ENCODE data around the gene SORCS2. TPM values are rescaled to one million over a fixed set of nuclear protein-coding genes. Genes with fewer than 3 reads are reported as not detected.

SORCS2 gene
- polyA plus RNA-seq, 1 of the 3 experiments (the other 2 are of a cell fraction) = 1.6 TPM

DNA sequence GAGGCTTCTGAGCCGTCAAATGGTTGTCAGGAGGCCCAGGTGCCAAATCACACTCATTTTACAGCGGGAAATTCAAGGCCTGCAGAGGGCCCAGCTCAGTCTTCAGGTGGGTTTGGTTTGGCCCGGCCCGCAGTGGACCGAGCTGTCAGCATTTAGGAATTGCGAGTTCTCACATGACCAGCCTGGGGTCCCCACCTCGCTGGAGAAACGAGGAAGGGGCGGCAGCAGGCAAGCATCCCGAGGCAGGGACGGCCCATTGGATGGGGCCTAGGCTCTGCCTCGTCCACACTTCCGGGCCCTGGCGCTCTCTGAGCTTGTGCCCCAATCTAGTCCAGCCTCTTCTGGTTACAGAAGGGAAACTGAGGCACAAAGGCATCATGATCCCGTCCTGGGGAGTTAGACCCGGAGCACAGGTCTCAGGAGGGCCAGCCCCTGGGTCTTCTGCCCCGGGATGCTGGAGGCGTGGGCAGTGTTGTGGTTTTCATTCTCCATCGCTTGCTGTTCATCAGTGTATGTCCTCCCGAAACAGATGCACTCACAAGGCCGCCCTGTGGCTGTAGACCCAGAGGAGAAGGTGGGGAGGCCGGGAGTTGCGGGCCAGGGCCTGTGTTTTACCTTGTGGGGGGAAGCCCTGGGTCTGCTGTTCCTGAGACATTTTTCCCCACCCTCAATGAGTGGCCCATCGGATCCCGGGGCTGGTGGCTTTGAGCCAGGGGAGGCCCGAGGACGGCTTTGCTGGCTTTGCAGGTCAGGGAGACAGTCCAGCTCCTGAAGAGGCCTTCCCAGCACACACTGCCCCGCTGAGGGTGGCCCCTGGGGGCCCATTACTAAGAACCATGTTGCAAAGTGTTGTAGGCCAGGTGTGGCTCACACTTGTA, 233.5 kb downstream of the SORCS2 start:
- TF ChIP-seq, protein P1, sequence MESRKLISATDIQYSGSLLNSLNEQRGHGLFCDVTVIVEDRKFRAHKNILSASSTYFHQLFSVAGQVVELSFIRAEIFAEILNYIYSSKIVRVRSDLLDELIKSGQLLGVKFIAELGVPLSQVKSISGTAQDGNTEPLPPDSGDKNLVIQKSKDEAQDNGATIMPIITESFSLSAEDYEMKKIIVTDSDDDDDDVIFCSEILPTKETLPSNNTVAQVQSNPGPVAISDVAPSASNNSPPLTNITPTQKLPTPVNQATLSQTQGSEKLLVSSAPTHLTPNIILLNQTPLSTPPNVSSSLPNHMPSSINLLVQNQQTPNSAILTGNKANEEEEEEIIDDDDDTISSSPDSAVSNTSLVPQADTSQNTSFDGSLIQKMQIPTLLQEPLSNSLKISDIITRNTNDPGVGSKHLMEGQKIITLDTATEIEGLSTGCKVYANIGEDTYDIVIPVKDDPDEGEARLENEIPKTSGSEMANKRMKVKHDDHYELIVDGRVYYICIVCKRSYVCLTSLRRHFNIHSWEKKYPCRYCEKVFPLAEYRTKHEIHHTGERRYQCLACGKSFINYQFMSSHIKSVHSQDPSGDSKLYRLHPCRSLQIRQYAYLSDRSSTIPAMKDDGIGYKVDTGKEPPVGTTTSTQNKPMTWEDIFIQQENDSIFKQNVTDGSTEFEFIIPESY (IDR thresholded peaks at IDR 0.05; ENCODE audit: borderline replicate concordance, low read depth) = no peak
- TF ChIP-seq YY1 (IDR thresholded peaks at IDR 0.05; ENCODE audit: low read depth) (no peak), ELF1 (IDR thresholded peaks at IDR 0.05) (no peak), GATA2 (CRISPR knock-in tag; IDR thresholded peaks at IDR 0.05) (no peak), NRF1 (IDR thresholded peaks at IDR 0.05; ENCODE audit: low read depth, low read length) (no peak), RCOR1 (IDR thresholded peaks at IDR 0.05; ENCODE audit: low read length) (no peak), MEF2A (IDR thresholded peaks at IDR 0.05; ENCODE audit: borderline replicate concordance, low read depth) (no peak), EP300 (IDR thresholded peaks at IDR 0.05; ENCODE audit: borderline replicate concordance in 1 of 2, low read depth in 1 of 2, low read length in 1 of 2) (no peak), SMC3 (IDR thresholded peaks at IDR 0.05; ENCODE audit: low read depth, low read length) (no peak), POLR2AphosphoS5 (IDR thresholded peaks at IDR 0.05; ENCODE audit: low read depth, low read length) (no peak), JUND (IDR thresholded peaks at IDR 0.05) (no peak), FOSL2 (IDR thresholded peaks at IDR 0.05; ENCODE audit: borderline replicate concordance, low read depth) (no peak), RAD21 (IDR thresholded peaks at IDR 0.05; ENCODE audit: low read length) (no peak)
- TF ChIP-seq, protein P2, sequence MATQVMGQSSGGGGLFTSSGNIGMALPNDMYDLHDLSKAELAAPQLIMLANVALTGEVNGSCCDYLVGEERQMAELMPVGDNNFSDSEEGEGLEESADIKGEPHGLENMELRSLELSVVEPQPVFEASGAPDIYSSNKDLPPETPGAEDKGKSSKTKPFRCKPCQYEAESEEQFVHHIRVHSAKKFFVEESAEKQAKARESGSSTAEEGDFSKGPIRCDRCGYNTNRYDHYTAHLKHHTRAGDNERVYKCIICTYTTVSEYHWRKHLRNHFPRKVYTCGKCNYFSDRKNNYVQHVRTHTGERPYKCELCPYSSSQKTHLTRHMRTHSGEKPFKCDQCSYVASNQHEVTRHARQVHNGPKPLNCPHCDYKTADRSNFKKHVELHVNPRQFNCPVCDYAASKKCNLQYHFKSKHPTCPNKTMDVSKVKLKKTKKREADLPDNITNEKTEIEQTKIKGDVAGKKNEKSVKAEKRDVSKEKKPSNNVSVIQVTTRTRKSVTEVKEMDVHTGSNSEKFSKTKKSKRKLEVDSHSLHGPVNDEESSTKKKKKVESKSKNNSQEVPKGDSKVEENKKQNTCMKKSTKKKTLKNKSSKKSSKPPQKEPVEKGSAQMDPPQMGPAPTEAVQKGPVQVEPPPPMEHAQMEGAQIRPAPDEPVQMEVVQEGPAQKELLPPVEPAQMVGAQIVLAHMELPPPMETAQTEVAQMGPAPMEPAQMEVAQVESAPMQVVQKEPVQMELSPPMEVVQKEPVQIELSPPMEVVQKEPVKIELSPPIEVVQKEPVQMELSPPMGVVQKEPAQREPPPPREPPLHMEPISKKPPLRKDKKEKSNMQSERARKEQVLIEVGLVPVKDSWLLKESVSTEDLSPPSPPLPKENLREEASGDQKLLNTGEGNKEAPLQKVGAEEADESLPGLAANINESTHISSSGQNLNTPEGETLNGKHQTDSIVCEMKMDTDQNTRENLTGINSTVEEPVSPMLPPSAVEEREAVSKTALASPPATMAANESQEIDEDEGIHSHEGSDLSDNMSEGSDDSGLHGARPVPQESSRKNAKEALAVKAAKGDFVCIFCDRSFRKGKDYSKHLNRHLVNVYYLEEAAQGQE (IDR thresholded peaks at IDR 0.05; ENCODE audit: low read depth, low read length) = no peak
- TF ChIP-seq, protein P3, sequence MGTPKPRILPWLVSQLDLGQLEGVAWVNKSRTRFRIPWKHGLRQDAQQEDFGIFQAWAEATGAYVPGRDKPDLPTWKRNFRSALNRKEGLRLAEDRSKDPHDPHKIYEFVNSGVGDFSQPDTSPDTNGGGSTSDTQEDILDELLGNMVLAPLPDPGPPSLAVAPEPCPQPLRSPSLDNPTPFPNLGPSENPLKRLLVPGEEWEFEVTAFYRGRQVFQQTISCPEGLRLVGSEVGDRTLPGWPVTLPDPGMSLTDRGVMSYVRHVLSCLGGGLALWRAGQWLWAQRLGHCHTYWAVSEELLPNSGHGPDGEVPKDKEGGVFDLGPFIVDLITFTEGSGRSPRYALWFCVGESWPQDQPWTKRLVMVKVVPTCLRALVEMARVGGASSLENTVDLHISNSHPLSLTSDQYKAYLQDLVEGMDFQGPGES (IDR thresholded peaks at IDR 0.05; ENCODE audit: low read depth, low read length) = no peak
- no peaks in the 10 kb centered on the region for H3K79me2 ChIP-seq (ENCODE audit: insufficient read depth)

More for the DNA sequence above, 233.5 kb downstream of the SORCS2 start:
- WGBS (ENCODE audit: low lambda C conversion rate) = 78% methylated on average over 19 of the region's 28 CpGs
- ChIA-PET CTCF (no interaction called here), POLR2A (no interaction called here)
- H3K36me3 ChIP-seq (replicated peaks in 1 of 2; ENCODE audit: control insufficient read depth in 1 of 2, insufficient read depth in 2 of 2, low read length in 1 of 2) = no peaks in the 10 kb centered on the region
- H3K9me2 ChIP-seq = no peaks in the 10 kb centered on the region
- no peaks in the 10 kb centered on the region for H3F3A ChIP-seq (replicated peaks; ENCODE audit: insufficient read depth)
- no peaks in the 10 kb centered on the region; a peak in 1 of 4 replicates for H3K4me1 ChIP-seq (ENCODE audit: control insufficient read depth in 1 of 2, insufficient read depth in 2 of 2, low read depth in 1 of 2, low read length in 1 of 2)
- no peak overlapping the region for H3K4me2 ChIP-seq
- H3K9me3 ChIP-seq = no peaks in the 10 kb centered on the region
- no peak overlapping the region for H3K4me3 ChIP-seq (ENCODE audit: low read depth in 2 of 2, low read length in 1 of 2)
- no peak overlapping the region for H3K9ac ChIP-seq
- H3K27me3 ChIP-seq (ENCODE audit: insufficient read depth) = no peaks in the 10 kb centered on the region
- no peak overlapping the region for H3K27ac ChIP-seq (ENCODE audit: low read depth in 2 of 2, low read length in 1 of 2)
- peak; percentile 21 for DNase-seq
- no peaks in the 10 kb centered on the region for H4K20me1 ChIP-seq (ENCODE audit: insufficient read depth)
- no peak overlapping the region for H2AFZ ChIP-seq (ENCODE audit: low read depth)

All from SK-N-SH (cell line).